ENCODE results near the gene RTF1.
A peak's percentile ranks its signal among the peaks of the same experiment; 100 is the strongest.

Gene RTF1

DNA sequence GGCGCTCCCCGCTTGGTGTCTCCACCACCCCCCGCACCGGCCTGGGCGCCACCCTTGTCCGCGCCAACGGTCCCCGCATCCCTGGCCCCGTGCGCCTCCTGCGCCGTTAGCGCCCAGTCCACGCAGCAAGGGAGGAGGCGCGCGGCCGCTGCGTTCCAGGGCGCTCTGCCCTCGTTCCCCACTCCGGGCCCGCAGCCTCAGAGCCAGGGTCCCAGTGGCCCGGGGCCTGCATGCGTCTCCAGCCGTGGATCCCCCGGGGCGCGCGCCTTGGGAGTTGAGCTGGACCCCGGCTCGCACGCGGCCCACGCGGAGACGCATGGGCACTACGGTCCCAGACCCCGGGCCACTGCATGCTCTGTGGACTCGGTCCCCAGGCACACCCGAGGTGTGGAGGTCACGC is 69.4 kb downstream of the RTF1 start:
- no peak for DNase-seq (ENCODE audit: low read depth)
- H3K4me3 ChIP-seq (ENCODE audit: low read depth, low read length): no peak overlapping the region
- in situ Hi-C loops (cut with HindIII; ENCODE audit: low sequenced_read_pairs): no loop called here
- TF ChIP-seq, protein P1, sequence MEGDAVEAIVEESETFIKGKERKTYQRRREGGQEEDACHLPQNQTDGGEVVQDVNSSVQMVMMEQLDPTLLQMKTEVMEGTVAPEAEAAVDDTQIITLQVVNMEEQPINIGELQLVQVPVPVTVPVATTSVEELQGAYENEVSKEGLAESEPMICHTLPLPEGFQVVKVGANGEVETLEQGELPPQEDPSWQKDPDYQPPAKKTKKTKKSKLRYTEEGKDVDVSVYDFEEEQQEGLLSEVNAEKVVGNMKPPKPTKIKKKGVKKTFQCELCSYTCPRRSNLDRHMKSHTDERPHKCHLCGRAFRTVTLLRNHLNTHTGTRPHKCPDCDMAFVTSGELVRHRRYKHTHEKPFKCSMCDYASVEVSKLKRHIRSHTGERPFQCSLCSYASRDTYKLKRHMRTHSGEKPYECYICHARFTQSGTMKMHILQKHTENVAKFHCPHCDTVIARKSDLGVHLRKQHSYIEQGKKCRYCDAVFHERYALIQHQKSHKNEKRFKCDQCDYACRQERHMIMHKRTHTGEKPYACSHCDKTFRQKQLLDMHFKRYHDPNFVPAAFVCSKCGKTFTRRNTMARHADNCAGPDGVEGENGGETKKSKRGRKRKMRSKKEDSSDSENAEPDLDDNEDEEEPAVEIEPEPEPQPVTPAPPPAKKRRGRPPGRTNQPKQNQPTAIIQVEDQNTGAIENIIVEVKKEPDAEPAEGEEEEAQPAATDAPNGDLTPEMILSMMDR (IDR thresholded peaks at IDR 0.05; ENCODE audit: low read depth, low read length, missing control alignments): no peak

DNA sequence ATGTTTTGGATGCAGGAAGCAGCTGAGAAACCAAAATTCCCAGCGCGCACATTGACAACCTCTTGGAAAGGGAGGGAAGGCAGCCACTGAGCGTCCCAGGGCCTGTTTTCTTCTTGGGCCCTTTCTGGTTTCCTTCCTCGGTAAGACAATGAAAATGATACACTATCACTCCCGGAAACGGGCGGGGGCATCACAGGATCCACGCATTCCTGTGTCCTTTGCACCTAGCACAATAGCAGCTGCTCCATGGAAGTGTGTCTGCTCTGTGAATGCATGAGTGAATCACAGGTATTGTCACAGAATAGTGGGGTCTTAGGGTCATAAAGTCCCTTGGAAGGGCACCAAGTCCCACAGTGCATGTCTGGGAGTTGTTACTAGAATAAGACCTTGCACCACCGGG is 70.5 kb downstream of the RTF1 start:
- no peak for DNase-seq (ENCODE audit: low read depth)
- TF ChIP-seq, protein P1 (IDR thresholded peaks at IDR 0.05; ENCODE audit: low read depth, low read length, missing control alignments): no peak
- H3K4me3 ChIP-seq (ENCODE audit: low read depth, low read length): no peak overlapping the region
- in situ Hi-C loops (cut with HindIII; ENCODE audit: low sequenced_read_pairs): no loop called here

DNA sequence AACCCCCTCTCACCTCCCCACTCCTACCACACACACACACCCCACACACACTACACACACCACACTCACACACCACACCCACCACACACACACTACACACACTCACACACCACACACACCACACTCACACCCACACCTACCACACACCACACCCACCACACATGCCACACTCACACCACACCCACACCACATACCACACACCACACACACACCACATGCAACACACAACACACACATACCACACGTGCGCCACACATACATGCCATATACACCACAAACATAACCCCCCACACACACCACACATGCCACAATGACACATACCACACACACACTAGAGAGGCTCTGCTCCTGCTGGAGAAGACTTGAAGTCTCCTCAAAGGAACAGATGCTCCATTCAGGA is 70.9 kb downstream of the RTF1 start:
- TF ChIP-seq, protein P1 (IDR thresholded peaks at IDR 0.05; ENCODE audit: low read depth, low read length, missing control alignments): no peak
- H3K4me3 ChIP-seq (ENCODE audit: low read depth, low read length): no peak overlapping the region
- in situ Hi-C loops (cut with HindIII; ENCODE audit: low sequenced_read_pairs): no loop called here
- DNase-seq (ENCODE audit: low read depth): no peak

DNA sequence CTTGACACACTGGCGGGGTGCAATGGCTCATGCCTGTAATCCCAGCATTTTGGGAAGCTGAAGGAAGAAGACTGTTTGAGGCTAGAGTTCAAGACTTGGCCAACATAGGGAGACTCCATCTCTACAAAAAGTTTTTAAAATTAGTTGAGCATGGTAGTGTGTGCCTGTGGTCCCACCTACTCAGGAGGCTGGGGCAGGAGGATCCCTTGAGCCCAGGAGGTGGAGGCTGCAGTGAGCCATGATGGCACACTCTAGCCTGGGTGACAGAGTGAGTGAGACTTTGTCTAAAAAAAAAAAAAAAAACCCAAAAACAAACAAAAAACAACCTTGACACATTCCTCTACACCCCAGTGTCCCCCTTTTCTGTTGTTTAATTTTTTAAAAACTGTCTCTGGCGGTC is 72.7 kb downstream of the RTF1 start:
- TF ChIP-seq, protein P1 (IDR thresholded peaks at IDR 0.05; ENCODE audit: low read depth, low read length, missing control alignments): no peak
- H3K4me3 ChIP-seq (ENCODE audit: low read depth, low read length): no peak overlapping the region
- DNase-seq (ENCODE audit: low read depth): no peak
- in situ Hi-C loops (cut with HindIII; ENCODE audit: low sequenced_read_pairs): no loop called here

DNA sequence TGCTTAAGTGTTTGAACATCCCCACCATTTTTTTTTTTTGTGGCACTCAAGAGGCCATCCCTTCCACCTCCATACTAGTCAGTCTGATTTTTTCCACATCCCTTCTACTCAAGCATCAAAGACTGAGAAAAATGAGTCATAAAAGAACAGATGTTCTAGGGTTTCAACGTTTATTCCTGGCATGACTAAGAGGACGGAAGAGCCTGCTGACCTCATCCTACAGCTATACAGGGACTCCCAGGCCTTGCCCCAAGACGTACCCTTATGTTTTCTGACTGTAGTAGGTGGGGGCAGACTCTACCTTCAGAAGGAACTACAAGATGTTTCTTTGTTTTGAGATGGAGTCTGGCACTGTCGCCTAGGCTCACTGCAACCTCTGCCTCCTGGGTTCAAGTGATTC is 73.5 kb downstream of the RTF1 start:
- H3K4me3 ChIP-seq (ENCODE audit: low read depth, low read length): no peak overlapping the region
- TF ChIP-seq, protein P1 (IDR thresholded peaks at IDR 0.05; ENCODE audit: low read depth, low read length, missing control alignments): no peak
- peak; percentile 81 for DNase-seq (ENCODE audit: low read depth)
- in situ Hi-C loops (cut with HindIII; ENCODE audit: low sequenced_read_pairs): no loop called here

DNA sequence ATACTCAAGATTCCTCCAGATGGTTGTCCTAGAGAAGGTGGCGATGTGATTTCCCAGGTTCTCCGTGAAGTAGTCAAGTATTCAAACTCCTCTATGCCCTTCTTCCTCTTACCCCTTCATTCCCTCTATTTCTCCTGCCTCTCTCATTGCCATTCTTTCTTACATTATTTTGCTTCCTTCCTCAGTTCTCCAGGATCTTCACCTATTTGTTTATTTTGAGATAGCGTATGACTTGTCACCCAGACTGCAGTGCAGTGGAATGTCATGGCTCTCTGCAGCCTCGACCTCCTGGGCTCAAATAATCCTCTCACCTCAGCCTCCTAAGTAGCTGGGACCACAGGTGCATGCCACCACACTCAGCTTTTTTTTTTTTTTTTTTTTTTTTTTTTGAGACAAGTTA is 75.0 kb downstream of the RTF1 start:
- in situ Hi-C loops (cut with HindIII; ENCODE audit: low sequenced_read_pairs): no loop called here
- TF ChIP-seq, protein P1 (IDR thresholded peaks at IDR 0.05; ENCODE audit: low read depth, low read length, missing control alignments): no peak
- DNase-seq (ENCODE audit: low read depth): no peak
- no peak overlapping the region for H3K4me3 ChIP-seq (ENCODE audit: low read depth, low read length)

All from astrocyte of the cerebellum (primary cell).